ENCODE results near the gene PROK1.

GRCh38 chr1:110476028-110476765 lies 25.2 kb downstream of the PROK1 start:
- TF ChIP-seq CTCF (conservative IDR thresholded peaks at IDR 0.05; ENCODE audit: low read depth, low read length) (no peak), EZH2 (IDR thresholded peaks at IDR 0.05; ENCODE audit: borderline replicate concordance, low read depth, low read length, poor library complexity, severe bottlenecking) (no peak)

Measured in A673 (cell line).